GM23338 (cell line): Measurements from ENCODE around the gene SGSM1. TPM values are rescaled to one million over a fixed set of nuclear protein-coding genes. Genes with fewer than 3 reads are reported as not detected.

ENCODE experiments used
- ATAC-seq: fragments of 200-7000 bp; cut with Tn5 transposase; 3 replicates; pipeline ENCODE4 v1.9.1; 2020
- DNase-seq: peaks from one replicate; pipeline ENCODE4 v3.0.0-alpha.2; 2015; ENCODE audit warnings: low spot score
- H2AFZ ChIP-seq: fragments of 200-600 bp; sonication (generic); 2 replicates; pipeline ENCODE4 v1.8.0; 2016; ENCODE audit warnings: antibody characterized with exemption, mild to moderate bottlenecking, moderate library complexity
- H3F3A ChIP-seq: fragments of 200-600 bp; sonication (generic); replicated peaks from 2 replicates; pipeline ENCODE4 v1.8.0; 2017; ENCODE audit warnings: antibody characterized with exemption, mixed run types, low read depth
- H3K27ac ChIP-seq: fragments of 200-600 bp; sonication (generic); 2 replicates; pipeline ENCODE4 v1.6.1; 2016; ENCODE audit warnings: low read depth
- H3K27me3 ChIP-seq: fragments of 200-600 bp; sonication (generic); 2 replicates; pipeline ENCODE4 v1.8.0; 2016; ENCODE audit warnings: mild to moderate bottlenecking, mixed run types, moderate library complexity; ENCODE audit not compliant: insufficient read depth
- H3K36me3 ChIP-seq: fragments of 200-600 bp; sonication (generic); 2 replicates; pipeline ENCODE4 v1.8.0; 2016; ENCODE audit warnings: mild to moderate bottlenecking; ENCODE audit not compliant: insufficient read depth
- H3K4me1 ChIP-seq: fragments of 200-600 bp; sonication (generic); 2 replicates; pipeline ENCODE4 v1.8.0; 2016; ENCODE audit warnings: mild to moderate bottlenecking, moderate library complexity; ENCODE audit not compliant: insufficient read depth
- H3K4me2 ChIP-seq: fragments of 200-600 bp; sonication (generic); 2 replicates; pipeline ENCODE4 v1.7.1; 2017; ENCODE audit warnings: mixed run types
- H3K4me3 ChIP-seq: fragments of 200-600 bp; sonication (generic); 2 replicates; pipeline ENCODE4 v1.6.1; 2016; ENCODE audit warnings: mixed run types
- H3K79me2 ChIP-seq: fragments of 200-600 bp; sonication (generic); replicated peaks from 2 replicates; pipeline ENCODE4 v1.8.0; 2017; ENCODE audit warnings: mild to moderate bottlenecking; ENCODE audit not compliant: insufficient read depth
- H3K9me2 ChIP-seq: fragments of 200-600 bp; sonication (generic); 2 replicates; pipeline ENCODE4 v1.8.0; 2017; ENCODE audit not compliant: insufficient read depth
- H4K20me1 ChIP-seq: fragments of 200-600 bp; sonication (generic); replicated peaks from 2 replicates; pipeline ENCODE4 v1.8.0; 2017; ENCODE audit warnings: mild to moderate bottlenecking; ENCODE audit not compliant: insufficient read depth
- H3K27ac Mint-ChIP-seq: 2 replicates; pipeline ENCODE4 v1.8.0; 2020; ENCODE audit warnings: inconsistent platforms, mild to moderate bottlenecking, moderate library complexity, mixed read lengths
- H3K27me3 Mint-ChIP-seq: 3 replicates; pipeline ENCODE4 v1.8.0; 2022; ENCODE audit warnings: low read depth, mild to moderate bottlenecking, moderate library complexity, mixed read lengths, inconsistent platforms; ENCODE audit not compliant: insufficient read depth, poor library complexity
- H3K36me3 Mint-ChIP-seq: 3 replicates; pipeline ENCODE4 v1.8.0; 2021; ENCODE audit warnings: low read depth, mild to moderate bottlenecking, inconsistent platforms, moderate library complexity, mixed read lengths
- H3K4me1 Mint-ChIP-seq: 3 replicates; pipeline ENCODE4 v1.8.0; 2020; ENCODE audit warnings: mild to moderate bottlenecking, inconsistent platforms, mixed read lengths
- H3K4me3 Mint-ChIP-seq: 3 replicates; pipeline ENCODE4 v1.8.0; 2021; ENCODE audit warnings: moderate library complexity, mild to moderate bottlenecking, inconsistent platforms, mixed read lengths
- H3K9me3 Mint-ChIP-seq: 3 replicates; pipeline ENCODE4 v1.8.0; 2020; ENCODE audit warnings: moderate library complexity, mild to moderate bottlenecking, inconsistent platforms, mixed read lengths
- CTCF ChIP-seq, 2 experiments: fragments of 200-600 bp in 1 of 2; sonication (generic) in 1 of 2; conservative IDR thresholded peaks; 2 replicates each; pipeline versions ENCODE4 v1.5.1 to v1.6.1; 2016 to 2017; ENCODE audit warnings: antibody characterized with exemption in 2 of 2, low read depth in 2 of 2, mild to moderate bottlenecking in 2 of 2, moderate library complexity in 1 of 2
- EZH2phosphoT487 ChIP-seq: fragments of 200-600 bp; sonication (generic); IDR thresholded peaks from one replicate; pipeline ENCODE4 v1.8.1; 2018; ENCODE audit warnings: antibody characterized with exemption; ENCODE audit not compliant: unreplicated experiment
- POLR2AphosphoS5 ChIP-seq: IDR thresholded peaks from 2 replicates; pipeline ENCODE4 v1.6.1; 2016; ENCODE audit warnings: antibody characterized with exemption, low read depth
- ZNF114 ChIP-seq: fragments of 250-450 bp; sonication (Bioruptor Pico); IDR thresholded peaks from 2 replicates; pipeline ENCODE4 v1.5.0; 2020; ENCODE audit warnings: mild to moderate bottlenecking, moderate library complexity
- ZNF331 ChIP-seq: fragments of 250-450 bp; sonication (Bioruptor Pico); IDR thresholded peaks from 2 replicates; pipeline ENCODE4 v1.5.0; 2020; ENCODE audit warnings: low read depth, mild to moderate bottlenecking, moderate library complexity
- polyA plus RNA-seq: library from polyadenylated mRNA; unstranded; fragments of >200 nt; fragmentation: Nextera tagmentation; extraction: Ambion mirVana; gene quantifications from 2 replicates; pipeline ENCODE4 v1.2.1, GENCODE V29; 2016
- total RNA-seq: library from RNA; depleted of rRNA; stranded (reverse); fragments of >200 nt; shearing (Covaris generic); gene quantifications from 2 replicates; pipeline ENCODE4 v1.2.3, GENCODE V29; 2014

SGSM1 gene
- total and polyA plus RNA-seq, 2 experiments from 2014 or later, result 4.7 to 5.4 TPM

GRCh38 chr22:24952837-24953383 is 146.9 kb downstream of the SGSM1 start:
- peaks cover 9% of the 10 kb centered on the region; the same call in 1 of the 2 replicates for H3K27me3 ChIP-seq
- ATAC-seq (peak; percentile 26), DNase-seq (peak; percentile 88)
- peak overlapping the region; percentile 83 for H2AFZ ChIP-seq
- Mint-ChIP-seq H3K9me3 (no peaks in the 10 kb centered on the region), H3K36me3 (peaks cover 6% of the 10 kb centered on the region; the same call in 1 of the 3 replicates), H3K4me1 (peaks cover 44% of the 10 kb centered on the region), H3K27ac (peak overlapping the region; percentile 99), H3K27me3 (peaks cover 28% of the 10 kb centered on the region), H3K4me3 (peak overlapping the region; percentile 100)
- peaks cover 41% of the 10 kb centered on the region for H3K79me2 ChIP-seq
- no peaks in the 10 kb centered on the region for H3K9me2 ChIP-seq
- H3K36me3 ChIP-seq, result no peaks in the 10 kb centered on the region
- H3F3A ChIP-seq, result peaks cover 12% of the 10 kb centered on the region; the same call in 1 of the 2 replicates
- TF ChIP-seq POLR2AphosphoS5 (peak; percentile 6; the same call in 1 of the 2 replicates), ZNF114 (no peak)
- H3K4me2 ChIP-seq, result peak overlapping the region; percentile 97
- peaks cover 4% of the 10 kb centered on the region; the same call in 1 of the 2 replicates for H4K20me1 ChIP-seq
- H3K4me1 ChIP-seq, result peaks cover 30% of the 10 kb centered on the region
- peak overlapping the region; percentile 97 for H3K4me3 ChIP-seq
- H3K27ac ChIP-seq, result peak overlapping the region; percentile 89

DNA sequence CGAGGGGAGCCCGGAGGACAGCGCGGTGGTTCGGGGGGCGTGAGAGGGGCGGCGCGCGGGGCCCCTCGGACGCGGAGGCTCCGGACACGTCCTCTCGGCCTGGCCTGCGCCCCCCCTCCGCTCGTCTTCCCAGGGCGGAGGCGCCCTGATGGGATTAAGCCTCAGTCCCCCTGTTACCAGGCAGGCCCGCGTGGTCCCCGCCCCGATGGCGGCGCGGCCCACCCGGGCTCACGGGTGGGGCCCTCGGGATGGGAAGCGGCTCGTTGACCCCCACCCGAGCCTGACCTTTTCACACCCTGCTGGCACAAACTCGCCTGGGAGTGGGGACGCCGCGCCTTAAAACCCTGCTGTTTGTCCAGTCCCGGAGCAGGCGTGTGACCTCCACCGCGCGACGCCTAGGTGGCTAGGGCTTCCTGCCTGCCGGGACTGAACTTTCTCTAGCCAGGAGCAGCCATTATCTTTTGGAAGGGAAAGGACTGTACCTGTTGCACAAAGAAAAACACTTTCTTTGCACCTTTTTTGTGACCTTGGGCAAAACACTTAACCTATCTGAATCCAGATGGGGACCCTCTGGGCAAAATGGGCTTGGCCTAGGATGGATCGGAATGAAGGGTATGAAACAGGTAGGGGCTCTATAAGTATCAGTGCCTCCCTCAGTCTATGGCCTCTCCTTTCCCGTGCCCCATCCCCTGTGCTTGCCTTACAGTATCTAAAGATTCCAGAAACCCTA is 147.5 kb downstream of the SGSM1 start:
- Histone ChIP-seq H3K36me3 (no peaks in the 10 kb centered on the region), H3K4me3 (peak overlapping the region; percentile 97), H3K27me3 (peaks cover 9% of the 10 kb centered on the region; the same call in 1 of the 2 replicates), H3F3A (peaks cover 12% of the 10 kb centered on the region; the same call in 1 of the 2 replicates), H4K20me1 (peaks cover 4% of the 10 kb centered on the region; the same call in 1 of the 2 replicates), H2AFZ (peak overlapping the region; percentile 83; the same call in 1 of the 2 replicates), H3K27ac (peak overlapping the region; percentile 89), H3K9me2 (no peaks in the 10 kb centered on the region), H3K4me2 (peak overlapping the region; percentile 97), H3K4me1 (peaks cover 25% of the 10 kb centered on the region), H3K79me2 (peaks cover 42% of the 10 kb centered on the region)
- Mint-ChIP-seq H3K27me3 (peaks cover 28% of the 10 kb centered on the region), H3K9me3 (no peaks in the 10 kb centered on the region), H3K4me1 (peaks cover 38% of the 10 kb centered on the region), H3K27ac (peak overlapping the region; percentile 99; the same call in 1 of the 2 replicates), H3K4me3 (peak overlapping the region; percentile 100), H3K36me3 (peaks cover 6% of the 10 kb centered on the region; the same call in 1 of the 3 replicates)
- no peak for TF ChIP-seq EZH2phosphoT487
- TF ChIP-seq POLR2AphosphoS5, result no peak
- TF ChIP-seq ZNF114, result no peak
- ATAC-seq (peak; percentile 1), DNase-seq (peak; percentile 44)

DNA sequence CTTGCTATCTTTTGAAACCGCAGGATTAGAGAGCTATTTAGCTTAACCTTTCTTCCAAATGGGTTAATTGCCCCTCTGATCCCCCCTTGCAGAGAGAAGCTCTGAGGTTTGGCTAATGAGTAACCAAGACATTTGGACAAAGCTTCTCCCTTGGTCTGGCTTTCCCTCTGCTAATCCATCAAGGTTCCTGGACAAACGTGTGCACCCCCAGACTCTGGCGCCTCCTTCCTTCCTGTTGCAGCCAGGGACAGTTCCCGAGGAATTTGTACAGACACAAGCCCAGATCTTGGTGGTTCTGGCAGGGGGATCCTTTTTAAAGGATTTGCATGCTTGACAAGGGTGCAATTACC is 148.1 kb downstream of the SGSM1 start:
- H3K9me3 Mint-ChIP-seq, result no peaks in the 10 kb centered on the region
- peak overlapping the region; percentile 97 for H3K4me2 ChIP-seq
- H4K20me1 ChIP-seq, result peaks cover 4% of the 10 kb centered on the region; the same call in 1 of the 2 replicates
- H3K36me3 ChIP-seq, result no peaks in the 10 kb centered on the region
- no peaks in the 10 kb centered on the region for H3K9me2 ChIP-seq
- H3K4me1 Mint-ChIP-seq, result peaks cover 34% of the 10 kb centered on the region
- H3K27ac Mint-ChIP-seq, result no peak overlapping the region
- TF ChIP-seq CTCF (conservative IDR thresholded peaks at IDR 0.05; ENCODE audit: low read depth in 2 of 2), result peak; percentile 14 to 22; a peak in 1 of 4 replicates
- TF ChIP-seq ZNF331 (CRISPR knock-in tag), result no peak
- H3K4me3 ChIP-seq, result peak overlapping the region; percentile 97
- peaks cover 6% of the 10 kb centered on the region; the same call in 1 of the 3 replicates for H3K36me3 Mint-ChIP-seq
- ATAC-seq (no peak), DNase-seq (peak; percentile 21)
- peaks cover 9% of the 10 kb centered on the region; the same call in 1 of the 2 replicates for H3K27me3 ChIP-seq
- H2AFZ ChIP-seq, result no peak overlapping the region
- peaks cover 42% of the 10 kb centered on the region for H3K79me2 ChIP-seq
- H3K4me1 ChIP-seq, result peaks cover 20% of the 10 kb centered on the region
- no peak overlapping the region for H3K27ac ChIP-seq
- peaks cover 28% of the 10 kb centered on the region for H3K27me3 Mint-ChIP-seq
- H3F3A ChIP-seq, result peaks cover 12% of the 10 kb centered on the region; the same call in 1 of the 2 replicates
- H3K4me3 Mint-ChIP-seq, result peak overlapping the region; percentile 83
